OCI-LY7 (cell line): ENCODE data around the gene PRPF18. TPM values are rescaled to one million over a fixed set of nuclear protein-coding genes. Genes with fewer than 3 reads are reported as not detected.

Experiments
- BruUV-seq: library from RNA; stranded (reverse); fragments of 400-500 nt; replicated peaks from 2 replicates; lab custom pipeline; 2021; lab: Mats Ljungman, UMichigan
- CTCF ChIA-PET: fragments of 300-600 bp; sonication (Branson Sonifier 250); formaldehyde crosslinking; loops from one replicate; lab custom pipeline; 2022; ENCODE audit warnings: antibody characterized with exemption; ENCODE audit not compliant: unreplicated experiment; lab: Charles Lee
- POLR2A ChIA-PET: fragments of 300-600 bp; sonication (Branson Sonifier 250); formaldehyde crosslinking; loops from one replicate; lab custom pipeline; 2022; ENCODE audit warnings: antibody characterized with exemption; lab: Charles Lee
- DNase-seq: peaks from one replicate; pipeline ENCODE4 v3.0.0-alpha.2; 2015; ENCODE audit warnings: low spot score
- H2AFZ ChIP-seq: fragments of 200-600 bp; sonication (generic), shearing (Covaris generic); 2 replicates; pipeline ENCODE4 v1.6.1; 2014; ENCODE audit warnings: mild to moderate bottlenecking, antibody characterized with exemption, low read length, moderate library complexity
- H3K27ac ChIP-seq: fragments of 200-600 bp; sonication (generic); 2 replicates; pipeline ENCODE4 v1.5.1; 2014; ENCODE audit warnings: mixed run types, low read depth, mild to moderate bottlenecking, moderate library complexity, low read length, inconsistent platforms; ENCODE audit not compliant: poor library complexity, severe bottlenecking
- H3K36me3 ChIP-seq: fragments of 200-600 bp; sonication (generic); 2 replicates; pipeline ENCODE4 v1.6.1; 2014; ENCODE audit warnings: mild to moderate bottlenecking, antibody characterized with exemption, low read length, moderate library complexity, mixed read lengths; ENCODE audit not compliant: insufficient read depth
- H3K4me1 ChIP-seq: fragments of 200-600 bp; sonication (generic); 2 replicates; pipeline ENCODE4 v1.5.1; 2014; ENCODE audit warnings: mild to moderate bottlenecking, low read length; ENCODE audit not compliant: insufficient read depth, poor library complexity, severe bottlenecking
- H3K4me2 ChIP-seq: fragments of 200-600 bp; sonication (generic); 2 replicates; pipeline ENCODE4 v1.6.1; 2014; ENCODE audit warnings: mild to moderate bottlenecking, low read length
- H3K4me3 ChIP-seq: fragments of 200-600 bp; sonication (generic); 2 replicates; pipeline ENCODE4 v1.5.1; 2014; ENCODE audit warnings: mild to moderate bottlenecking, low read depth, low read length; ENCODE audit not compliant: poor library complexity, severe bottlenecking
- H3K79me2 ChIP-seq: fragments of 200-600 bp; sonication (generic); 2 replicates; pipeline ENCODE4 v1.6.1; 2016; ENCODE audit warnings: low read depth, mild to moderate bottlenecking, low read length, moderate library complexity, mixed read lengths; ENCODE audit not compliant: insufficient read depth
- H3K9me2 ChIP-seq: fragments of 200-600 bp; sonication (generic); 2 replicates; pipeline ENCODE4 v1.6.1; 2016; ENCODE audit warnings: mild to moderate bottlenecking, low read length, mixed read lengths; ENCODE audit not compliant: insufficient read depth
- H3K9me3 ChIP-seq: fragments of 200-600 bp; sonication (generic); 2 replicates; pipeline ENCODE4 v1.6.1; 2014; ENCODE audit warnings: mild to moderate bottlenecking, mixed run types, low read length, mixed read lengths
- H4K20me1 ChIP-seq: fragments of 200-600 bp; sonication (generic); 2 replicates; pipeline ENCODE4 v1.6.1; 2014; ENCODE audit warnings: mild to moderate bottlenecking, antibody characterized with exemption, low read length, moderate library complexity, mixed read lengths; ENCODE audit not compliant: insufficient read depth
- EZH2phosphoT487 ChIP-seq: fragments of 200-600 bp; sonication (generic); IDR thresholded peaks from 2 replicates; pipeline ENCODE4 v1.6.1; 2018; ENCODE audit warnings: low read depth, borderline replicate concordance, mild to moderate bottlenecking, mixed run types, antibody characterized with exemption, low read length, moderate library complexity, mixed read lengths
- intact Hi-C: fragments of 100-400 bp; cut with micrococcal nuclease; formaldehyde crosslinking; loops from one replicate; pipeline ENCODE4 v1.10.0; 2022; ENCODE audit not compliant: unreplicated experiment
- total RNA-seq, 2 experiments: library from RNA; depleted of rRNA in 1 of 2; stranded (reverse); fragments of >200 nt in 1 of 2; shearing (Covaris generic) in 1 of 2; gene quantifications; 2 replicates each; pipeline ENCODE4 v1.2.3, GENCODE V29; 2014 to 2022
- TF ChIP-seq, protein P1 (sequence below): fragments of 200-600 bp; sonication (generic); conservative IDR thresholded peaks from 2 replicates; pipeline ENCODE4 v1.5.1; 2014; ENCODE audit warnings: mild to moderate bottlenecking, antibody characterized with exemption, low read length, moderate library complexity, mixed read lengths

PRPF18 gene
- total RNA-seq, 2 experiments from 2014 or later = 21.1 to 23.3 TPM

DNA sequence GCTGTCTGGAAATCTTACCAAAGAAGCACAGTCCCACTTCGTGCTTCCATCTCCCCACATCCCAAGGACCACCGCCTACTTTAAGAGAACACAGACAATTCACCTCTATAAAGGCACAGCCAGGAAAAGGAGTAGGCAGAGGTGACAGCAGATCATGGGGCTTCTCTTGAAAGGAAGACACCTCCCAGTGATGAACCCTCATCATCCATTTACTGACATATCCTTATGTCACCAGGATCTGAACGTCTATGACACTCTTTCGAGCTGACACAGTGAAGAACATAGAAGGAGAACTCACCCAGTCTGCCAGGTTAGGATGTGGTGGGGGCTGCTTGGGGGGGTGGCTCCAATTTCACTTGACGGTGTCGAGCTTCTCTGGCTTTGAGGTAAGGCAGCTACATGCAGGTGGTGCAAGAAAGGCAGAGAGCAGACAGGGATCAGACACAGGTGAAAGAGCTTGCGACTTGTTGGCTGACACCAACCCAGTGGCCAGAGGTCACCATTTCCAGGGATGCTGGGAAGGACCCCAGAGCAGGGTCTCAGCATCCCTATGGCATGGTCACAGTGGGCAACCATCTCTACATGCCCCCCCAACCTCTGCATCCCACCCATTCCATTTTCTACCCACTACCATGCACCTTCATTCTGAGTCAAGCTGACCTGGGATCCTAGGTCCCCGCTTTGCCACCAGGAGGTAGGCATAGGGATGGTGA, 67.5 kb downstream of the PRPF18 start:
- TF ChIP-seq, protein P1, sequence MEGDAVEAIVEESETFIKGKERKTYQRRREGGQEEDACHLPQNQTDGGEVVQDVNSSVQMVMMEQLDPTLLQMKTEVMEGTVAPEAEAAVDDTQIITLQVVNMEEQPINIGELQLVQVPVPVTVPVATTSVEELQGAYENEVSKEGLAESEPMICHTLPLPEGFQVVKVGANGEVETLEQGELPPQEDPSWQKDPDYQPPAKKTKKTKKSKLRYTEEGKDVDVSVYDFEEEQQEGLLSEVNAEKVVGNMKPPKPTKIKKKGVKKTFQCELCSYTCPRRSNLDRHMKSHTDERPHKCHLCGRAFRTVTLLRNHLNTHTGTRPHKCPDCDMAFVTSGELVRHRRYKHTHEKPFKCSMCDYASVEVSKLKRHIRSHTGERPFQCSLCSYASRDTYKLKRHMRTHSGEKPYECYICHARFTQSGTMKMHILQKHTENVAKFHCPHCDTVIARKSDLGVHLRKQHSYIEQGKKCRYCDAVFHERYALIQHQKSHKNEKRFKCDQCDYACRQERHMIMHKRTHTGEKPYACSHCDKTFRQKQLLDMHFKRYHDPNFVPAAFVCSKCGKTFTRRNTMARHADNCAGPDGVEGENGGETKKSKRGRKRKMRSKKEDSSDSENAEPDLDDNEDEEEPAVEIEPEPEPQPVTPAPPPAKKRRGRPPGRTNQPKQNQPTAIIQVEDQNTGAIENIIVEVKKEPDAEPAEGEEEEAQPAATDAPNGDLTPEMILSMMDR = no peak
- TF ChIP-seq EZH2phosphoT487 = no peak
- no peak for DNase-seq
- Histone ChIP-seq H3K4me2 (no peak overlapping the region), H3K9me3 (no peaks in the 10 kb centered on the region), H3K4me3 (no peak overlapping the region), H3K9me2 (no peaks in the 10 kb centered on the region), H3K4me1 (no peaks in the 10 kb centered on the region), H4K20me1 (no peaks in the 10 kb centered on the region; the same call in 1 of the 2 replicates), H3K79me2 (no peaks in the 10 kb centered on the region), H2AFZ (no peak overlapping the region), H3K36me3 (no peaks in the 10 kb centered on the region), H3K27ac (no peak overlapping the region)
- intact Hi-C loops = no loop called here
- ChIA-PET CTCF (no interaction called here), POLR2A (interaction anchor here (0.6 kb wide), 1 partner anchor 251 kb away, joined by 3 read pairs; no protein-coding TSS in a partner anchor)
- BruUV-seq = no TSS peak

DNA sequence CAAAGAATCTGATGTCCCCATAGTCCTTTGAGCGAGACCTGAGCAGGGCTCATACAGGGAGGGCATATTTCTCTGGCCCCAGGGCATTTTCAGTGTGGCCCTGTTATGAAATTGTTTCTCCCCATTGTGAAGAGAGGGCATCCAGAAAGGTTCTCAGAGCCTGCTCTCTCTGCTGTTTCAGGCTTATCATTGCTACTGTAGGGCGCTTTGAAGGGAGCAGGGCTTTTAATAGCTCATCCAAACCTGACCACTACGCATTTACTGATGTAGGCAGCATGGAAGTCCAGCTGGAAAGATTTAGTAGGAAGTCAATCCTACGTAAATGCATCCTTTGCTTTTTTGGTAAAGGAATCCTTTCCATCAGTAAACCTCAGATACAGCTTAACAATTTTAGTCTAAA, 68.1 kb downstream of the PRPF18 start:
- H3K79me2 ChIP-seq = no peaks in the 10 kb centered on the region
- H2AFZ ChIP-seq = no peak overlapping the region
- no peaks in the 10 kb centered on the region for H3K9me3 ChIP-seq
- no peak for TF ChIP-seq EZH2phosphoT487
- TF ChIP-seq, protein P1 = no peak
- H3K27ac ChIP-seq = no peak overlapping the region
- no peak for DNase-seq
- no peaks in the 10 kb centered on the region; the same call in 1 of the 2 replicates for H4K20me1 ChIP-seq
- no TSS peak for BruUV-seq
- no peaks in the 10 kb centered on the region for H3K36me3 ChIP-seq
- CTCF ChIA-PET = no interaction called here
- no peaks in the 10 kb centered on the region for H3K4me1 ChIP-seq
- POLR2A ChIA-PET = interaction anchor here (0.6 to 0.7 kb wide), 2 partner anchors 57 to 252 kb away, joined by 3 read pairs; no protein-coding TSS in a partner anchor
- H3K4me3 ChIP-seq = no peak overlapping the region
- no peaks in the 10 kb centered on the region for H3K9me2 ChIP-seq
- H3K4me2 ChIP-seq = no peak overlapping the region
- intact Hi-C loops = no loop called here
